GM18858 (cell line): Measurements from ENCODE around the gene LRRC55.
"Not testable (repeated sequence)": the region's sequence is repeated elsewhere in the genome, so short reads cannot be mapped to it uniquely, and the experiment has no call there.

ENCODE experiments used
- ATAC-seq: cut with Tn5 transposase; IDR thresholded peaks from one replicate; pipeline ENCODE4 v1.9.1; 2021; ENCODE audit not compliant: unreplicated experiment

Gene LRRC55

DNA sequence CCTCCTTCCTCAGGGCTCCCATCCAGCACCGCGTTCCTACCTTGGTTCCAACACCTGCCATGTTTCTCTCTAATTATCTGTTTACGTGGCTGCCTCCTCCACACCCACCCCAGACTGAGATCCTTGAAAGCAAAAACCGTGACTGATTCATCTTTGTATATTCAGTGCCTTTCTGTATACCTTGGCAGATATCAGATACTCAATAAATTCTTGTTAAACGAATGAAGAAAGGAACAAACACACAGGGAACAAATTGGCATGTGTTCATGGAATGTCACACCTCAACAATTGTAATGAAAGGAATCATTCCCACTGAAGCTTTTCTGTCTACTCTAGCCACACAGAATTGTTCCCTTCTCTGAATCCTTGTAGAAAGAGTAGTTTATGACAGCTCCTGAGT lies 20.4 kb upstream of the LRRC55 start:
- ATAC-seq: no peak

GRCh38 chr11:57162179-57162898 lies 19.4 kb upstream of the LRRC55 start:
- no peak for ATAC-seq

- ATAC-seq: no peak
Observed at GRCh38 chr11:57163160-57163868, 18.4 kb upstream of the LRRC55 start.

- no peak for ATAC-seq
Observed at GRCh38 chr11:57164317-57164716, 17.4 kb upstream of the LRRC55 start.

- no peak for ATAC-seq
Observed at GRCh38 chr11:57167125-57167846, 14.5 kb upstream of the LRRC55 start.

DNA sequence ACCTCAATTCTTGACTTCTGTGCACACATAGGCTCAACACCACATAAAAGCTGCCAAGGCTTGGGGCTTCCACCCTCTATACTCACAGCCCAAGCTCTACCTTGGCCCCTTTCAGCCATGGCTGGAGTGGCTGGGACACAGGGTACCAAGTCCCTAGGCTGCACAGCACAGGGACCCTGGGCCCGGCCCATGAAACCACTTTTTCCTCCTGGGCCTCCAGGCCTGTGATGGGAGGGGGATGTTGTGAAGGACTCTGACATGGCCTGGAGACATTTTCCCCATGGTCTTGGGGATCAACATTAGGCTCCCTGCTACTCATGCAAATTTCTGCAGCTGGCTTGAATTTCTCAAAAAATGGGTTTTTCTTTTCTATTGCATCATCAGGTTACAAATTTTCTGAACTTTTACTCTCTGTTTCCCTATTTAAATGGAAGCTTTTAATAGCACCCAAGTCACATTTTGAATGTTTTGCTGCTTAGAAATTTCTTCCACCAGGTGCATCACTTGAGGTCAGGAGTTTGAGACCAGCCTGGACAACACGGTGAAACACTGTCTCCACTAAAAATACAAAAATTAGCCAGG lies 11.9 kb upstream of the LRRC55 start:
- not testable (repeated sequence) for ATAC-seq

GRCh38 chr11:57172031-57172430 lies 9.7 kb upstream of the LRRC55 start:
- ATAC-seq: no peak

DNA sequence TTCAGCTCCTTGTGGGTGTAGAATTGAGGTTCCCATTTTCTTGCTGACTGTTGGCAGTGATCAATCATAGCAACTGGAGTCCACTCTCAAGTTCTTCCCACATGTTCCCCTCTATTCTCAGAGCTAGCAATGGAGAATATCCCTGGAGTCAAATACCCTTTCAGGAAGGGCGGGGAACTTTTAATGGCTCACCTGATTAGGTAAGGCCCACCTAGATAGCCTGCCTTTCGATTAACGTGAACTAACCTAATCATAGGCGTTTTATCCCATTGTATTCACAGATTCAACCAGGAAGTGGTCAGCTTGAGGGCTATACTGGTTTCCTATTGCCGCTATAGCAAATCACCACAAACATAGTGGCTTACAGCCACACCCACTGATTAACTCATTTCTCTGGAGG lies 7.1 kb upstream of the LRRC55 start:
- no peak for ATAC-seq

- no peak for ATAC-seq
Observed at GRCh38 chr11:57175478-57175877, 6.3 kb upstream of the LRRC55 start.

DNA sequence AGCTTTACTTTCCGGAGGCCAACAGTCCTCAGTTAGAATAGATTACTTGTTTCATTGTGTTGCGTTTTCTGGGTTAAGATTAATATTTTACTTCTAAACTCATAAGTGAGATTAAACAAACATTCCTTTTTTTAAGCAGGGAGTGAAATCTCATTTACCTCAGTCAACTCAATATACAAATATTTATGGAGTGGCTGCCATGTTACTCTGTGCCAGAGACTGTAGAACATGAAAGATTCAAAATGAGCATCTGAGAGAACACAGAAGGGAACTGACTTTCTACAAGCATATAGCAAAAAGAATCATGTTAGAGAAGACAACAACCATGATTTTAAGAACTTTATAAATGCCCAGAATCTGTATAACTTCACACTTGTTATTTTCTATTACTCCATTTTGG lies 3.4 kb upstream of the LRRC55 start:
- ATAC-seq: no peak

DNA sequence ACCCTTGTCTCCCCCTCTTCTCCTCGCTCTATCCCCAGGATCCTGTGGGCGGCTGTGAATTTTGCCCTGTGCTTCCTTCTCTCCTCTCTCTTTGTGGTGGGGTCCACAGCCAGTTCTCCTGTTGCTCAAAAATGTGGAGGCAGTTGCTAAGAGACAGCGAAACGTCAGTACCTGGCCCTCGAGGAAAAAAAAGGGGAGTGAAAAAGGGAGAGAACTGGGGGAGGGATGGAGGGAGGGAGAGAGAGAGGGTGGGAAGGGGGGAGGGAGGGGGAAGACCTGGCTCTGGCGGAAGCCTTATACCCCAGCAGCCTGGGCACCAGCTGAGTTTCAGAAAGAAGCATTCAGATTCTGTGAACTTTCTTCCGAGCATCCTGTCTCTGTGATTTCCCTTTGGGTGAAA lies 2.1 kb upstream of the LRRC55 start:
- no peak for ATAC-seq

- no peak for ATAC-seq
Observed at GRCh38 chr11:57180081-57180561, 1.6 kb upstream of the LRRC55 start.

- no peak for ATAC-seq
Observed at GRCh38 chr11:57180964-57181363, 789 bp upstream of the LRRC55 start.

GRCh38 chr11:57182896-57183295 lies 1.1 kb downstream of the LRRC55 start:
- ATAC-seq: no peak

DNA sequence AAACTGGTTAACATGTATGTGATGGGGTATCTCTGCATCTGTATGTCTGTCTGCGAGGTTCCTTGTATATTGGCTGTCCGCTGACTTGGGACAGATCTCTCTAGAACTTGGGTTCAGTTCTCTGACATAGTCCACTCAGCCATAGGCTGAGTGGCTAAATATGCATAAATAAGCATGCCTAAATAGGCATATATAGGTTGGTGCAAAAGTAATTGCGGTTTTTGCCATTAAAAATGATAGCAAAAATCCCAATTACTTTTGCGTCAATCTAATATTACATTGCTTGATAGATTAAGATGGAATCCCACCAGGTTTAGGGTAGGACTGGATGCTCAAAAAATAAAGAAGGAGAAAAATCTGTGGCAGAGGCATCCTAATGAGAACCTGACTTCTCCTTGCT lies 8.8 kb downstream of the LRRC55 start:
- ATAC-seq: no peak

DNA sequence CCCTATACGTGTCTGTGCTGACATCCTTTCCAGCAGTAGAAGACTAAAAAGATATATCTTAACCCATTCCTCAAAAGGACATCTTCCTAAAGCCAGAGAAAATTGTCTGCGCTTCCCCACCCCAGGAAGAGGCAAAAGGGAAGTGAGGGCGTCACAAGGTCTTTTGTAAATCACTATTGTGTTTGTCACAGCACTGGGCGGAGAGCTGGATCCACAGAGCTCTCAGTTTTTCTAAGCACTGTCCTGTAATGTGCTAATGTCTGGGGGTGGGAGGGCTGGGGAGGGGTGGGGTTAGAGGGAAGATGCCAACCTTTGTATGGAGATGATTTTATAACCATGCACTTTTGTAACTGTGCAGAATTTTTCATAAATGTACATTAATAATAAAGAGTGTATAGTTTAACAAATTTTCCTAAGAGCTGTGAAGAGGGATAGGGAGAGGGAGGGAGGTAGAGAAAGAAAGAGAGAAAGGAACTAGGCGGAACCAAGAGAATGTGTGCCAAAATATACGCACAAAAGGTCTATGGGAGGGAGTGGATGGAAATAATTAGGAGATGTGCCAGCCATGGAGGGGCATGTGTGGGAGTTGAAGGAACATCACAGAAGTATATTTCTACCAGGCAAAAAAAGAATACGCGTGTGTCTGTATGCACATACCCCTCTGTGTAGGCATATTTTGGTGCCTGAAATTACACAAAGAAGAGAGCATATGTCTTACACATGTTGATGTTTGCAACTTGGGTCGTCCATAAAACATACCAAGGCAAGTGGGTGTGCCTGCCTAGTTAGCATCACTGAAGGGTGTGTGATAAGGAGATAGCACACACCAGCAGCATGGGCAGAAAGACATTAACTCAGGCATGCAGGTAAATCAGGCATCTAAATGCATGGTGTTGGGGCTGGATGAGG lies 9.8 kb downstream of the LRRC55 start:
- ATAC-seq: no peak

GRCh38 chr11:57192316-57192715 lies 10.6 kb downstream of the LRRC55 start:
- no peak for ATAC-seq

DNA sequence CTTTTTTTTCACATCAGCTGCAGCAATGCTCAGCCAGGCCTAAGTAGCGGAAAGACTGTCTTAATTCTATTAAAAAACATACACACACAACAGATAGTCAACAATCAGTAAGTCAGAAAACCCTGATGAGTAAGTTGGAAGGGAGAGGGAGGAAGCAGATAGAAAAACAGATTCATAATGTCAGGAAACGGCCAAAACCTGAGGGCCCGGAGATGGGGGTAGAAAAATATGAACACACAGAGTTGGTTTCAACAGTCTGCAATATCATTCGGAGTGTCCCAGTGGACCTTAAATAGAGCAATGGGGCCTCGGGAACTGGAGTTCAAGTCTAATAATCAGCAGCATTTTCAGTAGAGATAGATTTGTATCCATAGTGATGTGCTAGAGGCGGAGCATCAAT lies 14.8 kb downstream of the LRRC55 start:
- no peak for ATAC-seq

DNA sequence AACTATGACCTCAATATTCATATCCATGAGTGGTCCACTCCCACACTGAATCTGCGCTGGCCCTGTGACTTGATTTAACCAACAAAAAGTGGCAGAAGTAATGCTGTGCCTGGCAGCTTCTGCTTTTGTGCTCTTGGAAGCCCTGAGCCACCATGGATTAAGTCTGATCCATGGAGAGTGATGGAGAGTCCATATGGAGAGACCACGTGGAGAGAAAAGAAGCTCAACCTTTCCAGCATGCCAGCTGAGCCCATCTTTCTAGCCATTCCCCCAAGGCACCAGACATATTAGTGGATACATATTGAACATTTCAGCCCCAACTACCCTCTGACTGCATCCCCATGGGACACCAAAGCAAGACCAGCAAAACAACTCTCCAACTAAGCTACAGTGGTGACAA lies 16.0 kb downstream of the LRRC55 start:
- ATAC-seq: no peak

GRCh38 chr11:57199330-57199729 lies 17.6 kb downstream of the LRRC55 start:
- no peak for ATAC-seq

GRCh38 chr11:57200917-57201316 lies 19.2 kb downstream of the LRRC55 start:
- no peak for ATAC-seq
